H4 (cell line): ENCODE measurements around the gene LMX1A. TPM values are rescaled to one million over a fixed set of nuclear protein-coding genes. Genes with fewer than 3 reads are reported as not detected.

Experiments used
- DNase-seq: peaks from one replicate; pipeline ENCODE4 v3.0.0-alpha.2; 2015; ENCODE audit warnings: low spot score
- total RNA-seq: library from RNA; depleted of rRNA; stranded (reverse); fragments of >200 nt; shearing (Covaris generic); gene quantifications from 2 replicates; pipeline ENCODE4 v1.2.3, GENCODE V29; 2014; rRNA removed

Gene LMX1A
- not detected in 2 replicates for total RNA-seq

DNA sequence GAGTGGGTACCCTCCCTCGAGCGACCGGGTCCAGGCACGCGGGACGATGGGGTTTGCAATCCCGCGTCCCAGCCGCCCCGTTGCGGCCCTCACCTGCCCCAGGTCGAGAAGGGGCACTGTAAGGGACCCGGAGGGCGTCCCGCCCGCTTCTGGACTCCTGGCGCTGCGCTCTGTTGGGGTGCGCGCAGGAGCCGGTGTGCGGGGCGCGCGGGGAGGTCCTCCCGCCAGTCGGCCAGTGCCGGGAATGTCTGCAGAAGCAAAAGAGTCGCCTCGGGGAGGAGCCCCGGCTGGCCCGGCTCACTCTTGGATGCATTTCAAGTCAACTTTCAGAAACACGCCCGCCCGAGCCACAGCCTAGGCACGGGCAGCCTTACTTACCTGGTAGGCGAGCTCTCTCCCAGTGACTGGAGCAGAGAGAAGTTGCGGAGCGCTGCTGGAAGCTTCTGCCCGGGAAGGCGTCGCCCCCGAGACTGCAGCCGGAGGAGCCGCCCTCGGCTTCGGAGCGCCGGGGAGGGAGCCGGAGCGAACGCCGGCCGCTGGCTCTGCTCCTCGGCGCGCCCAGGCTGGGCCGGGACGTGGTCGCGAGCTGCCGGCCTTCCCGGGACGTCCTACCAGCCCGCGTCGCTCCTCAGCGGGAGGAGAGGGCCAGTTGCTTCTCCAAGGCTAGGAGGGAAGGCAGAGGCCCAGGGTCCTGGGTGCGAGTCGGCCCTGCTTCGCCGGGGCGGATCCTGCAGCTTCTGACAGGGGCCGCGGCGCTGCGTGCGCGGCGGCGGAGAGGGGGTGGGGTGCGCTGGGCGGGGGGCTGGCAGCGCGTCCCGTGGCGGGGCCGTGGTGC, at the start of gene LMX1A:
TSS of gene LMX1A (minus strand) at position 739 of the 835 bp plus-strand sequence. CDS start 1,156 bp downstream, outside the sequence.
- DNase-seq, result no peak

GRCh38 chr1:165403835-165404482, 47.4 kb upstream of the LMX1A start:
- DNase-seq, result peak; percentile 17

- no peak for DNase-seq
These were observed 46.1 kb upstream of the LMX1A start for GRCh38 chr1:165402517-165403111.

DNA sequence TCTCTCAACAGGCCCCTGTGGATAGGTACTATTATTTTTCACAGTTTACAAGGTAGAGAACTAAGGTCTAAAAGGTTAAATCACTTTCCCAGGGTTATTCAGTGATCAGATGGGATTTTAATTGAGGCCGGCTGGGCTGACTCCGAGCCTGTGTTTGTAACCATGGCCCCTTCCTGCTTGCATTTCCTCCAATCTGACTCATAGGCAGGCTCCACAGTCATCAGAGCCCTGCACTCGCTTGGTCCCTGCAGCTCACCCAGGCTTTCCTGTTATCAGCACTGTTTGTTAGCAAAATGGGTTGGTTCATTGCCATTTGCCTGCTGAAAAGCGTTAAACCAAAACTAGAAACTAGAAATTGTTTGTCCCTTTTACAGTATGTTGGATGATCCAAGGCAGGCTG, 41.4 kb upstream of the LMX1A start:
- peak; percentile 56 for DNase-seq

DNA sequence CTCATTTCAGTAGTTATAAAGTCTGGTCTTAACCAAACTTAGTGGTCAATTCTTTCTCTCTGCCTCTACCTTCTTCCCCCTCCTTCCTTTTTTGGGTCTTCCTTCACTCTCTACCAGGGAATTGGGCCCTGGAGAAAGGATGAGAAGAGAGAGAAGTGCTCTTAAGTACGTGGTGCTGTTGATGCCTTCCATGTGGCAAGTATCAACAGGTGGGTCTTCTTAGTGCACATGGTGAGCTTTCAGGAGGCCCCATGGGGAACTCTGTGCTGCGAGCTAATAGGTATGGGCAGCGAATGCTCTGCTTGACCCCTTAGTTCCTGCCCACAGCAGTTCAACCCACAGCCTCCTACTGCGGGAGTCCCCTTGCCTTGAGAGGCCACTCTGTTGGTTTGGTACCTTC, 39.4 kb upstream of the LMX1A start:
- no peak for DNase-seq

DNA sequence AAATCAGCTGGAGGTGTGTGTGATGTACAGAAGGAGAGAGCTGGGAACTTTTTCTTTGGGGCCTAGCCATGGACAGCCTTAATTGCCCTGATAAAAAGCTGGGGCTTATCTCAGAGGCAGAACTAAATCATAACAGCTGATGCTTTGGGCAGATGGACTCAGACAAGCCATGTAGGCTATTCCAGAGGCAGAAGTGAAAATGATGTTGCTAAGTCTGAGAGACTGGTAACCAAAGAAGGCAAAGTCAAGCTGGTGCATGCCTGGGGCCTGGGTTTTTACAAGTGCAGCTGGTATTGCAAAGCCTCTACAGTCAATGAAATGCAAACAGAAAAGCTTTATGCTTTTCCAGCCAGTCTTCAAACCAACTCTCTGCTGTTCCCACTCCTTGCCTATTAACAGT, 39.0 kb upstream of the LMX1A start:
- no peak for DNase-seq

DNA sequence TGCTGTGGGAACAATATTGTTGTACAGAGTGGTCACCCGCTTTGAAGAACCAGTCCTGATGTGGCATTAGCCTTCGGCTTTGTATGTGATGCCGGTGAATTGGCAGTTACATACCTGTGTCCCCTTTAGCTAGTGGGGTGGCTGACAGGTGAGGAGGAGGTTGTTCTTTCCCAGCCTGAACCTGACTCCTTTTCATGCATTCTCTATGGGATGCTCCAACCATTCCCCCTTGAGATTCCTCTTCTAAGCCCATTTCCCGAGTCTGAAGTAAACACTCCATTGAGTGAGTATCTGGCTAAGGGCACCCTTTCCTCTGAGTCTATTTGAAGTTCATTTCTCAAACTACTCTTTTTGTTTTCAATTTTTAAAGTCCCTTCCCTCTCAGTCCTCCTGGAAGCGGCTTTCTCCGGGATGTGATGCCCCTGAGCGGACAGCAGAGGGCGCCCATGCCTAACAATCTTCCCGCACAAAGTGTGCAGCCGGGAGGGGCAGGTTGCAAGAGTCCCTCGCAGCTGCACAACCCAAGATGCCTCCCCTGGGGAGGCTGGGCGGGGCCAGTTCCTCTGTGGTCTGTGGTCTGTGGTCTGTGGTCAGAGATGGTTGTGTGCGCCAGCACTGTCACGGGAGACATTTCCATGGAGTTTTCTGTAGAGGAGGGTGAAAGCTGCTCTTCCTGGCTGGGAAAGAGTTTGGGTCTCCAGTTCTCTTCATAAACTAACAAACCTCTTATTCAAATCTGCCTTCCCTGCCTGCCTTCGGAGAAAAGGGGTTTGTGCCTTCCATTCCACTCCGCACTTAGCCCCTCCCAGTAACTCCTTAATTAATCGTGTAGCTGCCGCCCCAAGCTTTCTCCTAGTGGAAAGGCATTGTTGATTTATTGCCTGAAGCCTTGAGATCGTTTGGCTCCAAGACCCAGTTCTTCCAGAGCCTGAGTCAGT, 36.4 kb upstream of the LMX1A start:
- DNase-seq, result peak; percentile 93

DNA sequence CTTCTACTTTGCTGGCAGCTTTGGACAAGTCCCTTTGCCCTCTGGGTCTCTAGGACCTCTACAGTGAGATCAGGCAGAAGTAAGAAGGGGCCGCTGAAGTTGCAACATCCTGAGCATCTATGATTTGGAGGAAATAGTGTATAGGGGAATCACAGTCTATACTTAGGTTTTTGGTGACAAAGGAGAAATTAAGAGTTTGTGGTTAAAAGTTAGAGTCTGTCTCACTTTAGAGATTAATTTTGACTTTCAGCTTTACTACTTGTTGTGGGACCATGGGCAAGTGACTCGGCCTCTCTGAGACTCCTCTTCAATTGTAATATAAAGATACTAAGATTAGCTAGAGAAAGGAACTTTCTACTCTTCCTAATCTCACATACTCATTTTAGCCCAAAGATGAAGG, 33.1 kb upstream of the LMX1A start:
- no peak for DNase-seq

DNA sequence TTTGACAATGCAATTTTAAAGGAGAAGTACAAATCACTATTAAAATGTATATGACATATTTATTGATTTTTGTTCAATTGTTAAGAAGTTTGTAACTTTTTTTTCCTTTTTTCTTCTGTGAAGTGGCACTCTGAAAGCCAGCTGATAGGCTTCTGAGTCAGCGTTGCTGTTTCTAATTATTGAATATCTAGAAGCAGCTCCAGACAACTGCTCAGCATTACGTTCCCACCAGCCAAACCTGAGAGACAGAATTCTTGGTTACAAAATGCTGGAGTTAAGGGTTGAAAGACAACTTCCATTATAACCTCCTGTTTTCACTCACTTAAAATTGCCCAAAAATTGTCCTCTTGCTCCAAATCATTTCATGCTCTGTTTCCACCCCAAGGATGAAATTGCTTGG, 31.4 kb upstream of the LMX1A start:
- no peak for DNase-seq

- no peak for DNase-seq
These were observed 31.0 kb upstream of the LMX1A start for GRCh38 chr1:165387505-165387904.

- no peak for DNase-seq
These were observed 27.3 kb upstream of the LMX1A start for GRCh38 chr1:165383599-165384405.

DNA sequence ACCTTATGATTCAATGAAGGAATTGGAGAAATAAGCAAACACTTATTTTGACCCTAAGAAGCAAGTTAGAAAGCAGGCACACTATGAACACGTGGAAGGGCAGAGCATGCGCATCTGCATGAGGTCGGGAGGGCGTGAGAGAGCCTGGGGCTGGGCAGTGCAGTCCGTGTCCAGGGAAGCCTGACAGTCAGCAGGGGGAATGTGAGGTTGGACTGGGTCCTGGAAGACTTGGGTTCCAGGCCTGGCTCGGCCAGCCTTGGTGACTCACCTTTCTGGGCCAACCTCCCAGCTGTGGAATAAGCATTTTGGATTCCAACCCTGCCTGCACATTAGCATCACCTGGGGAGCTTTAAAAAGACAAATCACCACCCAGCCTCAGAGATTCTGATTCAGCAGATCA, 26.6 kb upstream of the LMX1A start:
- DNase-seq, result peak; percentile 35

- no peak for DNase-seq
These were observed 25.4 kb upstream of the LMX1A start for GRCh38 chr1:165381745-165382505.

DNA sequence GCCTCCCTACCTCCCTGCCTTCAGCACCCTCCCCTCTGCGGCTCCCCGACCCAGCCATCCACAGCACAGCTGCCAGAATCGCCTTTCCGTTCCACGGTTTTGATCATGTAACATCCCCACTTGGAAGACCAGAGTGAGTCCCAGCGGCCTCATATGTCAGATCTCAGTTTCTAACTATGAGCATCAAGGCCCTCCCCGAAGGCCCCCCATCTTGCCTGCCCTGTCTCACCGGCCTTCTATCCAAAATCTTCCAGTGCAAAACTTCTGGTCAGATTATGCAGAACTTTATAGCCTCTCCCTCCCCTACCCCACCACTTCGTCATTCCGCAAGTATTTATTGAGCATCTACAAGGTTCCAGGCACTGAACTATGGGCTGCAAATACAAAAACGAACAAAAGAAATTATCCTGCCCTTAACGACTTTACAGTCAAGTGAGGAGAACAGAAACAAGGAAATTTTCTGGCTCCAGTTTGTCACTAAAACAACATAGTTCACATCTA, 20.3 kb upstream of the LMX1A start:
- DNase-seq, result no peak

DNA sequence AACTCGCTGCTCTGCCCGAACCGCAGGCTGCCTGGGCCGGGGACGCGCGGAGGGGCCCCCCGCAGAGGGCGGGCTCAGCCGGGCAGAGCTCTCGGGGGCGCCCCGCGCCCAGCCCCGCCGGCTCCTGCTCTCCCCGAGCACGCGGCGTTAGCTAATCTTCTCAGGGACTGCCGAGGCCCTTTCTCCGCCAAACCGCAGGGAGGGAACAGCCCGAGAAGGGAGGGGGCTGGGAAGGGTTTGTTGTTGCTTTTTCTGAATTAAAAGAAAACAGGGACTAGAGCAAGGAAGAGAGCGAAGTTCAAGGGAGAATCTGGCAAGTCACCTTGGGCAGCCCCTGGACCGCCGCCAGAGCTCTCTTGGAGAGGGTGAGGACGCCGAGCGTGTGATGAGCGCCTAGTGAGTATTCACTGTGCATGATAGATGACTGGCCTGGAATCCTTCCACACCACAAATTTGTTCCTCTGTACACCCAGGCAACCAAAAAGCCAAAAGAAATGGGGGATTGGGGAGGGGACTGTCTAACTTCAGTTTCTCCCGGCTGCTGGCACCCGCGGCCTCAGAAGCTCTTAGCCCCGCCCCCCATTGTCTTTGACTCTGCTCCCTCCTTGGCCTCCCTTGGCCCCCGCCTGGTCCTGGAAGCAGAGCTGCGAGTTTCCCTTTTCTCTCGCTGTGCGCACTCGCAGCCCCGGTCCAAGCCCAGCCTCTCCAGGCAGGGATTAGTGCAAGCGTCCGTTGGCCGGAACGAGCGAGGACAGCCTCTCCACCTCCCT, 19.7 kb upstream of the LMX1A start:
- DNase-seq, result peak; percentile 69

GRCh38 chr1:165375623-165376022, 19.1 kb upstream of the LMX1A start:
- no peak for DNase-seq

- no peak for DNase-seq
These were observed 15.2 kb upstream of the LMX1A start for GRCh38 chr1:165371588-165372225.

DNA sequence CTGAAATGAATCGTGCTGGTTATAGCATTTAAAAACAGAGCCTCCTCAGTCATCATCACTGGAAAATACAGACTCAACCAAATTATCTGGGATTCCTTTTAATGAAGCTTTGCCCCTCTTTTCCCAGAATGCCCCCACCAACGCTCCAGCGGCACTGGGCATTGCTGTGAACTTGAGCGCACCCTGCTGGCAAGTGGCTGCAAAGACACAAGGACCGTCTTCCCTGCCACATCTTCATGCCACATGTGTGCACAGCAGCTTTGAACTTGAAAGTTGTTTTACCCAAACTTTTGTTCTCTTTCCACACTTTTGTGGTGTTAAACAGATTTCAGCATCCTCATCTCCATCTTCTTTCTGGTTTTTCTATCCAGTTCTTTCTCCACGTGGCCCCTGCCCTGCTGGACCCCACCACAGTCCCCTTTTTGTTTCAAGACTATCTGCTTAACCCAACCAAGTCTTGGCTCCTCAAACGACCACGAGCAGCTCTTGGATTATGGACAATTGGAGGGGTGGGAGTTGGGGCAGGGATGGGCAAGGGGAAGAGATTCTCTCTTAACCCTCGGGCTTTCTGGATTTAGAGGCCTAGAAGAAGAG, 12.8 kb upstream of the LMX1A start:
- peak; percentile 48 for DNase-seq
